ENCODE results near the gene COL13A1. TPM values are rescaled to one million over a fixed set of nuclear protein-coding genes. Genes with fewer than 3 reads are reported as not detected.

Gene COL13A1
- total and polyA plus RNA-seq, 2 of the 8 experiments (the other 6 are each of a cell fraction or from before 2014, with no cell fraction given): 2.6 to 5.2 TPM

DNA sequence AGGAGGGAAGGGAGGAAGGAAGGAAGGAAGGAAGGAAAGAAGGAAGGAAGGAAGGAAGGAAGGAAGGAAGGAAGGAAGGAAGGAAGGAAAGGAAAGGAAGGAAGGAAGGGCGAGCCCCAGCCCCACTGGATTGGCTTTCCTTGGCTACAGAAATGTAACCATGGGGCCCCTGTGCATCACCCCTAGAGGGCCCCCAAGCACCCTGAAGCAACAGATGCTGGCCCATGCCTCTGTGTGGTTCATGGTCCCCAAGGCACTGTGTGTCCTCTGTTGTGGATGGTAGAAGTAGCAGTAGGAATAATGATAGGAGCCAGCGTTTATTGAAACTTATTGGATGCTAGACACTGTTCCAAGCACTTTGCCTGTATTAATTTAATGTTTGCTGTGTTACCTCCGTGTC lies 134.4 kb downstream of the COL13A1 start:
- Histone ChIP-seq H2AFZ (ENCODE audit: low read length) (no peak overlapping the region), H3K4ac (replicated peaks; ENCODE audit: insufficient read length, low read depth, low read length) (no peak overlapping the region), H3K79me2 (ENCODE audit: control insufficient read depth in 1 of 2, insufficient read depth in 2 of 2, low read length in 2 of 2) (no peaks in the 10 kb centered on the region), H3K23me2 (ENCODE audit: low read depth, low read length) (no peaks in the 10 kb centered on the region; the same call in 1 of the 2 replicates), H4K5ac (ENCODE audit: insufficient read length, low read depth, low read length) (no peak overlapping the region), H3K4me3 (ENCODE audit: extremely low read depth in 1 of 4, insufficient read depth in 2 of 4, low read depth in 3 of 4, low read length in 4 of 4) (no peak overlapping the region), H3K4me2 (ENCODE audit: insufficient read depth in 1 of 2, low read depth in 2 of 2, low read length in 2 of 2) (no peak overlapping the region), H2BK20ac (ENCODE audit: low read length) (no peak overlapping the region), H2BK15ac (ENCODE audit: low read length) (no peak overlapping the region), H3K18ac (ENCODE audit: extremely low read depth, low read length) (no peak overlapping the region), H4K20me1 (replicated peaks in 1 of 2; ENCODE audit: control insufficient read depth in 1 of 2, insufficient read depth in 2 of 2, low read length in 2 of 2) (no peaks in the 10 kb centered on the region), H2BK12ac (ENCODE audit: low read depth, low read length) (no peak overlapping the region), H4K8ac (ENCODE audit: extremely low read depth, insufficient read depth, low read length) (no peak overlapping the region), H3K27me3 (replicated peaks in 1 of 4; ENCODE audit: control insufficient read depth in 3 of 4, extremely low read depth in 1 of 4, insufficient read depth in 3 of 4, low read length in 3 of 4) (no peaks in the 10 kb centered on the region), H3K36me3 (ENCODE audit: control insufficient read depth in 2 of 4, insufficient read depth in 4 of 4, low read length in 3 of 4) (no peaks in the 10 kb centered on the region), H3K9ac (replicated peaks in 1 of 4; ENCODE audit: extremely low read depth in 1 of 4, low read depth in 3 of 4, low read length in 3 of 4) (no peak overlapping the region), H2BK120ac (replicated peaks; ENCODE audit: low read depth, low read length) (no peak overlapping the region), H3K4me1 (replicated peaks in 1 of 4; ENCODE audit: control insufficient read depth in 3 of 4, insufficient read depth in 4 of 4, low read length in 3 of 4) (no peaks in the 10 kb centered on the region), H4K91ac (replicated peaks; ENCODE audit: insufficient read length, low read length) (no peak overlapping the region), H3K23ac (ENCODE audit: insufficient read length) (no peak overlapping the region), H3K9me3 (ENCODE audit: insufficient read depth in 2 of 2, low read depth in 1 of 2, low read length in 1 of 2) (no peaks in the 10 kb centered on the region), H3K27ac (ENCODE audit: low read depth, low read length) (no peak overlapping the region), H3K14ac (ENCODE audit: insufficient read length) (no peak overlapping the region), H3K56ac (replicated peaks; ENCODE audit: insufficient read length, low read depth, low read length) (no peak overlapping the region), H3K79me1 (ENCODE audit: low read depth, low read length) (no peaks in the 10 kb centered on the region), H2BK5ac (ENCODE audit: low read depth, low read length) (no peak overlapping the region), H2AK5ac (ENCODE audit: low read depth, low read length) (no peak overlapping the region)
- WGBS, 2 experiments (ENCODE audit: extremely low coverage in 1 of 2, insufficient coverage in 1 of 2, insufficient read length in 1 of 2, insufficient replicate concordance in 2 of 2, low coverage in 1 of 2, low lambda C conversion rate in 2 of 2, missing lambda C conversion rate in 1 of 2): 76% methylated on average over 2 of the region's 3 CpGs; no CpG with 5 or more reads in 1 of the 2 experiments
- DNase-seq (ENCODE audit: low read depth in 1 of 2, low spot score in 2 of 2): no peak
- POLR2A ChIA-PET (ENCODE audit: partially characterized antibody): no interaction called here
- CTCF ChIA-PET (ENCODE audit: partially characterized antibody): interaction anchor here (0.6 to 9.8 kb wide), 11 partner anchors 12 to 192 kb away, joined by 3 to 94 read pairs (median 4); no protein-coding TSS in a partner anchor
- FAIRE-seq: no peak
- TF ChIP-seq POU5F1 (IDR thresholded peaks at IDR 0.05; ENCODE audit: low read depth, low read length) (no peak), RAD21 (IDR thresholded peaks at IDR 0.05 in 1 of 2, conservative IDR thresholded peaks at IDR 0.05 in 1 of 2; ENCODE audit: low read depth in 2 of 2, low read length in 2 of 2) (peak; percentile 62 to 75), BRCA1 (IDR thresholded peaks at IDR 0.05; ENCODE audit: low read depth, low read length) (no peak), CHD1 (IDR thresholded peaks at IDR 0.05; ENCODE audit: low read depth, low read length) (no peak), KDM5A (IDR thresholded peaks at IDR 0.05; ENCODE audit: low read length) (no peak), KDM1A (IDR thresholded peaks at IDR 0.05; ENCODE audit: borderline replicate concordance, low read length) (no peak), CBX8 (IDR thresholded peaks at IDR 0.05; ENCODE audit: borderline replicate concordance, low read depth, low read length) (no peak), RNF2 (IDR thresholded peaks at IDR 0.05; ENCODE audit: borderline replicate concordance, low read depth, low read length, missing control alignments, poor library complexity, severe bottlenecking) (no peak), SIN3A (conservative IDR thresholded peaks at IDR 0.05 in 1 of 2, IDR thresholded peaks at IDR 0.05 in 1 of 2; ENCODE audit: low read depth in 1 of 2, low read length in 2 of 2) (no peak), SRF (IDR thresholded peaks at IDR 0.05; ENCODE audit: low read depth, low read length) (no peak), CTCF (IDR thresholded peaks at IDR 0.05; ENCODE audit: control extremely low read depth in 1 of 3, insufficient read depth in 1 of 3, low read depth in 1 of 3, low read length in 3 of 3) (peak; percentile 60 to 70 (median 67))

Data from H1 (cell line).